Loucy (cell line): ENCODE measurements around the gene KLK10.

Source experiments
- EZH2phosphoT487 ChIP-seq: fragments of 200-600 bp; IDR thresholded peaks from 2 replicates; pipeline ENCODE4 v1.6.1; 2018; ENCODE audit warnings: antibody characterized with exemption, mild to moderate bottlenecking, moderate library complexity, borderline replicate concordance
- TF ChIP-seq, protein P1 (sequence below): fragments of 200-600 bp; sonication (generic); conservative IDR thresholded peaks from 2 replicates; pipeline ENCODE4 v1.5.1; 2014; ENCODE audit warnings: mild to moderate bottlenecking, antibody characterized with exemption, low read length

GRCh38 chr19:51002542-51003311 is 16.8 kb downstream of the KLK10 start:
- TF ChIP-seq, protein P1, sequence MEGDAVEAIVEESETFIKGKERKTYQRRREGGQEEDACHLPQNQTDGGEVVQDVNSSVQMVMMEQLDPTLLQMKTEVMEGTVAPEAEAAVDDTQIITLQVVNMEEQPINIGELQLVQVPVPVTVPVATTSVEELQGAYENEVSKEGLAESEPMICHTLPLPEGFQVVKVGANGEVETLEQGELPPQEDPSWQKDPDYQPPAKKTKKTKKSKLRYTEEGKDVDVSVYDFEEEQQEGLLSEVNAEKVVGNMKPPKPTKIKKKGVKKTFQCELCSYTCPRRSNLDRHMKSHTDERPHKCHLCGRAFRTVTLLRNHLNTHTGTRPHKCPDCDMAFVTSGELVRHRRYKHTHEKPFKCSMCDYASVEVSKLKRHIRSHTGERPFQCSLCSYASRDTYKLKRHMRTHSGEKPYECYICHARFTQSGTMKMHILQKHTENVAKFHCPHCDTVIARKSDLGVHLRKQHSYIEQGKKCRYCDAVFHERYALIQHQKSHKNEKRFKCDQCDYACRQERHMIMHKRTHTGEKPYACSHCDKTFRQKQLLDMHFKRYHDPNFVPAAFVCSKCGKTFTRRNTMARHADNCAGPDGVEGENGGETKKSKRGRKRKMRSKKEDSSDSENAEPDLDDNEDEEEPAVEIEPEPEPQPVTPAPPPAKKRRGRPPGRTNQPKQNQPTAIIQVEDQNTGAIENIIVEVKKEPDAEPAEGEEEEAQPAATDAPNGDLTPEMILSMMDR = no peak
- no peak for TF ChIP-seq EZH2phosphoT487
